ENCODE results near the gene DLX3.

Gene DLX3

DNA sequence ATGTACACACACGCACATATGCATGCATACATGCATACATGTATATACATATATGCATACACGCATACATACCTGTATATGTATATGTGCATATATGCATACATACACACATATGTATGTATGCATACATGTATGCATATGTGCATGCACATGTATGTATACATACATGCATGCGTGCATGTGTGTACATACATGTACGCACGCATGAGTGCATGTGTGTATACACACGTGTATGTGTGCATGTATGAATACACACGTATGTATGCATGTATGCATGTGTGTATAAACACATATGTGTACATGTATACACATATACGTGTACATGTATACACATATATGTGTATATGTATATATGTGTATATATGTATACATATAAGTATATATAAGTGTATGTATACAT, 28.5 kb upstream of the DLX3 start:
- no peak for DNase-seq

DNA sequence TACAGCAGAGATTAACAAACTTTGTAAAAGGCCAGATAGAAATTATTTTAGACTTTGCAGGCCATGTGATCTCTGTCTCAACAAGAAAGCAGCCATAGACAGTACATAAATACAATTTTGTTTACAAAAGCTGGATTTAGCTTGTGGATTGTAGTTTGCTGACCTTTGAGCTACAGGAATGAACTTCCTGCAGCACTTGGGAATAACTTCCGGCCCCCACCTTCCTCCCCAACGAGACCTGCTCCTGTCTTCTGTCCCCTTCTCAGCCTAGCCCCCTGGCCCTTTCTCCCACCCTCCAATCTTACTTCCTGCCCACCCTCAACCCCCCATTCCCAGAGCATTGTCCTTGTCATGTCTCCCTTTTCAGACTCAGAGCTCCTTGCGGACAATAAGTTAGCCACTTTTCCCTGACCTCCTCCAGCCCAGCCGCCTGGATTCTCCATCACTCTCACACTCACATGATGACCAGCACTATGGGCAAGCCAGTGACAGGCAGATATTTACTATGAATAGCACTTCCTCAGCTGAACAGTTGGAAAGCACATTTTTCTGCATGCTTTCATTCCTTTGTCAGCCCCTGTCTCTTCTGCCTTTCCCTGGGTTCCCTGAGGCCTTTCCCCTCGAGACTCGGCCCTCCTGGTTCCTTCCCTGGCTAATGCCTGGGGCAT, 27.6 kb upstream of the DLX3 start:
- DNase-seq = no peak

GRCh38 chr17:50021681-50022370, 26.8 kb upstream of the DLX3 start:
- DNase-seq = no peak

- DNase-seq = no peak
Observed at GRCh38 chr17:50020841-50021599, 26.0 kb upstream of the DLX3 start.

DNA sequence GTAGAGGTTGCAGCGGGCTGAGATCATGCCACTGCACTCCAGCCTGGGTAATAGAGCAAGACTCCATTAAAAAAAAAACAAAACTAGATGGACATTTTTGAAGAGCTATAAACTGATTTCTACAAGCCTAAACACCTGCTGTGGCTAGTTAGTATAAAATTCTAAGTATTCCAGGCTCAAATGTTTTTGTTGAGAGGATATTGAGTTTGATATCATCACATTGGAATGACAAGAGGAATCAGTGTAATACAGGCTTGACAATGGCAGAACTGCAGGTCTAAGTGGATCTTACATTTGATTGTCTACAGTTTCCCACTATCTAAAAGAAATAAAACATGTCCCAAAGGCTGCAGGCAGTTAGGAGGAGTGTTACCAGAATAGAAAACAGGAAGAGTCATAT, 23.9 kb upstream of the DLX3 start:
- DNase-seq = no peak

DNA sequence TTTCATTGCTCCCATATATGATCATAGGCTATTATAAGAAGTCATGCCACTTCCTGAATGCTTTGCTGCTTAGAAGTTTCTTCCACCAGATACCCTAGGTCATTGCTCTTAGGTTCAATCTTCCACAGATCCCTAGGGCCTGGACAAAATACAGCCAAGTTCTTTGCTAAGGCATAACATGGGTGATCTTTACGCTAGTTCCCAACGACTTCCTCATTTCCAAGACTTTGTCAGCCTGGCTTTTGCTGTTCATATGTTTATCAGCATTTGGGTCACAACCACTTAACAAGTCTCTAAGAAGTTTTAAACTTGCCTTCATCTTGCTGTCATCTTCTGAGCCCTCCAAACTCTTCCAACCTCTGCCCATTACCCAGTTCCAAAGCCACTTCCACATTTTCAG, 20.1 kb upstream of the DLX3 start:
- no peak for DNase-seq

DNA sequence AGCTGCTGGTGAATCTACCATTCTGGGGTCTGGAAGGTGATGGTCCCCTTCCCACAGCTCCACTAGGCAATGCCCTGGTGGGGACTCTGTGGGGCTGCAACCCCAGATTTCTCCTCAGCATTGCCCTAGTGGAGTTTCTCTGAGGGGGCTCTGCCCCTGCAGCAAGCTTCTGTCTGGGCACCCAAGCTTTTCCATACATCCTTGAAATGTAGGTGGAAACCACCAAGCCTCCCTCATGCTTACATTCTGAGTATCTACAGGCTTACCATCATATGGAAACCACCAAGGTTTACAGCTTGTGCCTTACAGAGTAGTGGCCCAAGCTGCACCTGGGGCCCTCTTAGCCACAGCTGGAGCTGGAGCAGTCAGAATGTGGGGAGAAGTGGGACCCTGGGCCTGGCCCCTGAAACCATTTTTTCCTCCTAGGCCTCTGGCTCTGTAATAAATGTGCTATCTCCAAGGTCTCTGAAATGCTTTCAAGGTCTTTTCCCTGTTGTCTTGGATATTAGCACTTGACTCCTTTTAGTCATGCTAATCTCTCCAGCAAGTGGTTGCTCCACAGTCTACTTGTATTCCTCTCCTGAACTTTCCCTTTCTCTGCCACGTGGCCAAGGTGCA, 19.6 kb upstream of the DLX3 start:
- no peak for DNase-seq

DNA sequence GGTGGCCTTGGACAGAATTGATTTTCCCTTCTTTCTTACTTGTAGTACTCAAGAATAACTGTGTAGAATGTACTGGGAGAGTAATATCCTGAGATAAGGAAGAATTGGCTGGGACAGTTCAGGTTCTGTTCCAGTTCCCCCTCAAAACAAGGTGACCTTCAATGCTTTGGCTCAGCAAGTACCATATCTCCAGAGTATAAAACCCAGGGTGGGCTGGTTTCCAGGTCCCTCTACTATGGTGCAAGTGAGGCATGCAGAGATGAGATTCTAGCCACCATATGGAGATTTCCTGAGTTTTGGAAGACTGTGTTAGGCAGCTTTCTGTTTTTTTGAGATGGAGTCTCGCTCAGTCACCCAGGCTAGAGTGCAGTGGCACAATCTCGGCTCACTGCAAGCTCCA, 18.1 kb upstream of the DLX3 start:
- no peak for DNase-seq

GRCh38 chr17:50009282-50009681, 14.3 kb upstream of the DLX3 start:
- DNase-seq = no peak

DNA sequence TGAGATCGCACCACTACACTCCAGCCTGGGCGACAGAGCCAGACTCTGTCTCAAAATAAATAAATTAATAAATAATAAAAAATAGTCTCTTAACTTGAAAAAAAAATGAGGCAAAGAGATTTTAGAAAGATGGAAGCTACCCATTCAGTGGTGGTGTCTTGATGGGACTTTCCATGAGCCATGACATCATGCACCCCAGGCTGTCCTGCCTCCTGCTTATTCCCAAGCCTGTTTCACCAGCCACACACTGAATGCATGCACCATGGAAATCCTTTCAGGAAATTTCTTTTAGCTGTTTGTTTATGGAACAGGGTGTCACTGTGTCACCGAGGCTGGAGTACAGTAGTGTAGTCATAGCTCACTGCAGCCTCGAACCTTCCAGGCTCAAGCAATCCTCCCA, 8.9 kb upstream of the DLX3 start:
- DNase-seq = no peak

DNA sequence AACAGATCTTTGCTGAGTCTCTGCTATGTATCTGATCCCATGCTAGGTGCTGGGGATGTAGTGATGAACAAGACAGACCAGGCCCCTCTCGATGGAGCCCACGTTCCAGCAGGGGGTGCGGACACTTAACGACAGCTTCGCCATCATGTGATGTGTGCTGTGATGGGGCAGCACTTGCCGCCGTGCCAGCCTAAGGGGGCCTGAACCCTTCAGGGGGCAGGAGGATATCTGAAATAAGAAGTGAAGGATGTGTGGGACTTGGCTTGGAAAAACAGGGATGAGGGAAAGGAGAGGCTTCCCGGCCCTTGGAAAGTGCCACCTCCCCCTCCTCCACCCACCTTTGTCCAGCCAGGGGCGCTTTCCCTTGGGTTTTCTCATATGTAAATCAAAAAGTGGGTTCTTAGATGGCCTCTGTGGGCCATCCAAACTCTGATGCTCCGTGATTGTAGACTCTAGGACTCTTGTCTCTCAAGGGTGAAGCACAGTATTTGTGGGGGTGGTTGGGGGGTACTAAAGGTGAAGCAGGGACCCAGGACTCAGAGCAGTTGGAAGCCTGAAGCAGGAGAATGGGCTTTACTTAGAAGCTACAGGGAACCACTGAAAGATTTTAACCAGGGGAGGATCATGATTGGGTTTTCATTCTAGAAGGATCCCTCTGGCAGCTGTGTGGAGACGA, 4.0 kb upstream of the DLX3 start:
- DNase-seq = no peak

GRCh38 chr17:49997773-49998703, 3.0 kb upstream of the DLX3 start:
- peak; percentile 76 for DNase-seq

DNA sequence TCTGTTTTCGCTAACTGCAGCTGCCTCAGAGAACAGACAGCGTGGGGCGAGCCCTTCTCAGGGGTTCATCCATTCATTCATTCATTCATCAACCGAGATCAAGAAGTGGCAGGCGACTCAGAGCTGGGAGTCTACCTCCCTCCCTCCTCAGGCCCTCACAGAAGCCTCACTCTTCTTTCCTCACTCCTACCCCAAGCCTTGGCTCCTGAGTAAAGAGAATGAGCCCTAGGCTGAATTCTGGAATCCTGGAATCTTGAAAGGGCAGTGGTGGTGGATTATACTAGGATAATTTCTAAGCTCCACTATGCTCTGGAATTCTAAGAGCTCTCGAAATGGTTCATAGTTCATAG, 2.3 kb upstream of the DLX3 start:
- no peak for DNase-seq

- peak; percentile 55 for DNase-seq
Observed at GRCh38 chr17:49996495-49997300, 1.7 kb upstream of the DLX3 start.

GRCh38 chr17:49996121-49996494, 1.1 kb upstream of the DLX3 start:
- no peak for DNase-seq

DNA sequence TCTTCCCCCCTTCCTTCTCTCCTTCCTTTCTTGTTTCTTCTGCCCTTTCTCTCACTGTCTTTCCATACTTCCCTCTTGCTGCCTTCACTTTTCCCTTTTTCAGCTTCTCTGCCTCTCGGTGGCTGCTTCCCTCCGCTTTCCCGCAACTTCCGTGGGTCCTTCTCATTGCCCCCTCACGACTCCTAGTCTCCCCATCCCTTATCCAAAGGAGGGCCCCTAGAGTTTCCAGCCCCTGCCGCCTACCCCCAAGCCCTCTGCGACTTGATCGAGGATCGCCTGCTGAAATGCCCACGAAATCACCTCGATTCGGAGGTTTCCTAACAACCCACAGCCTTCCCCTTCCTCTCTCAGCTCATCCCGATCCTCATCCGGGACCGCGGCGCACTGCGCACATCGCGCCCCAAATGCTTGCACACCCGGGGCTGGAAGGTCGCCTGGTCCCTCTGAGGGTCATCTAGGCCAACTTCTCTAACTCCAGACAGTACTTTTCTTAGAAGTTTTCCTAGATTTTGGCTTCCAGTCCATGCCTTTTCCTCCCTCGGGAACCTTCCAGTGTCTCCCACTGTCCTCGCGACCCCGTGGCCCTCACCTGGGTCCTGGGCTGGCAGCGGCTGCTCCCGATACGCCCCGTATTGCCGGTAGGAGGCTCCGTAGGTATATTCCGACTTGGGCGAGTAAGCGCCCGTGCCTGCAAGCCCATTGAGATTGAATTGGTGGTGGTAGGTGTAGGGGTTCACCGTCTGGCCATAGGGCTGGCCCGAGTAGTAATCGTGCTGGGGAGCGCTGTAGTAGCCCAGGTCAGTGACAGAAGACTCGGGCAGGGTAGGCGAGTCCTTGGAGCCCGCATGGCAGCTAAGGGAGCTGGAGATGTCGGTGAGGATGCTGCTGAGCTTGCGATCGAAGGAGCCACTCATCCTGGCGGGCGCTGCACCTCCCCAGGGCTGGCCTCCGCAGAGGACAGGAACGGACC, 654 bp downstream of the DLX3 start:
- no peak for DNase-seq

- no peak for DNase-seq
Observed at GRCh38 chr17:49993423-49994060, 1.5 kb downstream of the DLX3 start.

- no peak for DNase-seq
Observed at GRCh38 chr17:49992933-49993422, 2.0 kb downstream of the DLX3 start.
